ENCODE data around the gene FAM78A.

DNA sequence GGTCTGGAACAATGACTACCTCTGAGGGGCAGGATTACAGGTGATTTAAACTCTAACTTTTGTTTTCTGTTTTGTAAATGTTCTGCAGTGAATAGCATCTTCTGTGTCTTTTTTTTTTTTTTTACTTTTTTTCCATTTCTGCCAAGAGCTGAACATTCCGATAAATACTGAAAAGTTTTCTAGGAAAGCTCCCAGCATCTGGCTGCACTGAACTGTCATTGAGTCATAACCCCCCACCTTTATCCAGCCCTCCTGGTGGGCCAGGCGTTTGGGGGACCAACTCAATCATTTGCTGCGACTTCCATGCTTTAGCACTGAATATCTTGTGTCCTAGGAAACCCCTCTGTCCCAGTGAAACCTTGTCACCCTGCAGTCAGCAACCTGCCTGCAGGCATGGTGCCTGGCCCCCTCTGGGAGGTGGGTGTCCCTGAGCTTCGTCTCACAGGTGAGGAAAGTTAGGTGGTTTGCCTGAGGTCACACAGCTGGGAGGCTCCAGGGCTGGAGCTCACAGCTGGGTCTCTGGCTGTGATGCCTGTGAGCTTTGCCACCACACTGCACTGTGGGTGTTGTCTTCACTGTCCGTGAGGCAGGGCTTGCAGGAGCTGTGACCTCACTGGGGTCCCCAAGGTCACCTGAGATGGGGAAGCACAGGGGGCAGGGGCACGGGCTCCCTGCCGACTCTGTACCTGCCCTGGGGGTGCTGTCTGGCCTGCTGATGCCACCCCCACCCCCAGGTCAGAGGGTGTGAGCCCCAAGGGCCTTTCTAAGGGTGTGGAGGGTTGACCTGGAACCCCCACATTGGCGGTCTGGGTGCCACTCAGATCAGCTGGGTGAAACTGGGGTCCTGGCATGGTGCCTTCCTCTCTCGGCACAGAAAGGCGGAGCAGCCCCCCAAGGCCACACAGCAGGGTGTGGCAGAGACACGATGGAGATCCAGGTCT, 27.3 kb upstream of the FAM78A start:
- TF ChIP-seq CTCF (IDR thresholded peaks at IDR 0.05) (no peak), EZH2 (IDR thresholded peaks at IDR 0.05; ENCODE audit: borderline replicate concordance, insufficient read depth, low read depth, low read length, poor library complexity, severe bottlenecking) (no peak)

Measured in B cell (primary cell).